Fibroblast of peridontal ligament (primary cell): ENCODE data around the gene BMPR1B.

ENCODE experiments used
- DNase-seq: peaks from one replicate; pipeline ENCODE4 v3.0.0-alpha.2; 2010; ENCODE audit errors: extremely low read depth

The BMPR1B gene

DNA sequence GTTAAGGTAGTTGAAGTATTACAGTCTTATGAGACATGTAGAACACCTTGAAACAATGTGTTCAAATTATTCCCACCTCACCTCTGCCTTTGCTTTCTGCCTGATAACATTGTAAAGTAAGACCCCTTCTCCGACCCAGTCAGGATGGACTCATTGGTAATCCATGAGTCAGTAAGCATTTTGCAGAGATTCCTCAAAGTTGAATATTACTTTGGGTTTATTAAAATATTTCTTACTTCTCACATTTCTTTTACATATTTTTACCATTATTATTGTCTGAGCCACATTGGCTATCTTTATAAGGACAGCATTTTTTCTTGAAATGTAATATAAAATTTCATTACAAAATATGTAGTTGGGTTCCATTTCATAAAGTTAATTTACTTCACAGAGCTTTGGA lies 201.6 kb downstream of the BMPR1B start:
- DNase-seq, result no peak

DNA sequence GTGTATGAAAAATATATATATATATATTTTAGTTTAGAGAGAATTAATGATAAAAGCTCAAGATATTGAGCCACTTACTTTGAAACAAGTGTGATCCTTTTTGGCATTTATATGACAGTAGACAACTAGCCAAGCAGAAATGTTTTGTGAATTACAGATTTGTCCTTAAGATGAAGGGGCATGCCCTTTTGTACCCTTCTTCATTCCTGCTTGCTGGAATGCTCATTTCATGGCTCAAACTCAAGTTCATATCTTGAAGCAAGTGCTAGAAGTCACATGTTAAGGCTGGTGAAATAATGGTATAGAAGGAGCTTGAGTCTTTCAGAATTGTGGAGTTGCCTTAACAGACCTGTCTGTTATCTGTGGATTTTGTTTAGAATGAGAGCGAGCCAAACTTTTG lies 203.0 kb downstream of the BMPR1B start:
- DNase-seq, result no peak

DNA sequence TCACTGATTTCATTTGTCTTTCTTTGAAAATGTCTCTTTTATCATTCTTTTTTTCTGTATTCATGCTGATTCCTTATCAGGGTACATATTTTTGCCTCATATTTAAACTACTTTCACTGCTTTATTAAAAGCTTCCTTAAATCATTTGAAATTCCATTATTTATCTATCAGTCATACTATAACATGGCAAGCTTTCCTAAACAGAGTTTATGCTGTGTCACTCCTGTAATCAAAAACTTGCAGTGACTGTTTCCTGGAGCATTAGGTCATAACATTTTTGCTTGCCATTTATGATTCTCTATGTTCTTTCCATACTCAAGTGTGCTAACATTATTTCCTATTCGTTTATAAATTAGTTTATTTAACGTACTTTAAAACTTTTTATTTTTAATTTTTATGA lies 203.7 kb downstream of the BMPR1B start:
- DNase-seq, result peak; percentile 45

DNA sequence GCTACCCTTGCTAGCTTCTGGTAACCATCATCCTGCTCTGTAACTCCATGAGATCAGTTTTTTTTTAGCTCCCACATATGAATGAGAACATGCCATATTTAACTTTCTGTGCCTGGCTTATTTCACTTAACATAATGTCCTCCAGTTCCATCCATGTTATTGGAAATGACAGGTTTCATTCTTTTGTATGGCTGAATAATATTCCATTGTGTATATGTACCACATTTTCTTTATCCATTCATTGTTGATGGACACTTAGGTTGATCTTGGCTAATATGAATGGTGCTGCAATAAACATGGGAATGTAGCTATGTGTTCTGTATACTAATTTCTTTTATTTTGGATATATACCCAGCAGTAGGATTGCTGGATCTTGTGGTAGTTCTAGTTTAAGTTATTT lies 204.7 kb downstream of the BMPR1B start:
- no peak for DNase-seq

DNA sequence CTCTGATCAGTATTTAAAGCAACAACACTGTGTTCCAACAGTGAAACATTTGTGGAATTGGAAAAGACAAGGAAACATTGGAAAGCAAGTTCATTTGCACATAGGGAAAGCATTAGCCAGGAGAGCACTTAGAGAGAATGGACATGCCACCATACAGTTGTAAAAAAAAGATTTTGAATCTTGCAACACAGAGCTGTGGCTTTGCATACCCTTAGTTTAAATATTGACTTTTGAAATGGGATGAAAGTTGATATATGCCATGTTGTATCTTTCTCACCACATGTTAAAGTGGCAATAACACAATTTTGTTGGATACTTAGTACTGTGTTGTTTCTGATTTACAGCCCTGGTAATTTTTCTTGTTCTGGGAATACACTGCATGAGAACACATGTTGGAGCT lies 208.1 kb downstream of the BMPR1B start:
- DNase-seq, result peak; percentile 21

DNA sequence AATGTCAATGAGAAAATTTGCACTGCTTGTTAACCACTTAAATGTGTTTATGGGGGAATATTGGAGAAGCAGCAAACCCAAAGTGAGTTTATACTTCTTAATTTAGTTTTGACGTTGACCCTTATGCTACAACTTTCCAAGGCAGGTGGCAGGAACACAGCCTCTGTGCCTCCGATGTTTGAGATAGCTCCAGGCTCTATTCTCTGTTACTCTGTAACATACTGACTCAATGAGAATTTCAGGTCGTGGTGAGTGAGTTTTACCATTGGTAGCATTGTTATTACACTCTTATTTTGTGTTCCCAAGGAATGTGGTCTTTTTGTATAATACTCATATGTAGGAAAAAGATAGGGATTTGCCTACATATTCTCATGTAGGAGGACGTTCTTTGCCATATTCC lies 210.7 kb downstream of the BMPR1B start:
- no peak for DNase-seq

DNA sequence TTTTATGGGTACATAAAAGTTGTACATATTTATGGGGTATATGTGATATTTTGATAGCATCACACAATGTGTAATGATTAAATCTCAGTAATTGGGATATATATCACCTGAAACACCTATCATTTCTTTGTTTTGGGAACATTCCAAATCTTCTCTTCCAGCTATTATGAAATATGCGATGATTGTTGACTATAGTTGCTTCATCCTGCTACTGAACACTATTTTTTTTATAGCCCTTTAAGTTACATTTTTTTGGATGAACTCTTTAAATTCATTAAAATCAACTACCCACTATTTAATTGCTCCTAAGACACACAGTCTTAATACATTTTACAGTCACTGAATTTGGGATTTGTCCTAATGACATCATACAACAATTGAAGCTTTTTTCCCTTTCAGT lies 212.9 kb downstream of the BMPR1B start:
- no peak for DNase-seq

DNA sequence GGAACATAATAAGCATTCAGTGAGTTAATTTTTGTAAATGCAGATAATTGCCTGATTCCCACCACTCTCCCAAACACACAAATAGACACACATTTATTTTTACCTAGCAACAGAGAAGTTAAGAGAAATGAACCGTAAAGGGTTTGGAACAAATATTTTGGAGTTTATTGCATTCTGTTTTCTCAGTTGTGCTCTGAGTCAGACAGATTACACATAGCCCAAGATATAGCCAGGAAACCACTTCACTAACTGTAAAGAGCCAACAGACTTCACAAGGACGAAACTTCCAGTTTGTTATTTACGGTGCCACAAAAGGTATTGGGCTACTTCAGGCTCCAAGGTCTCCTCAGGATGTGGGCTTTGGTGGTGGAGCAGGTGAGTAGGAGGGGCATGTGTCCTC lies 217.0 kb downstream of the BMPR1B start:
- DNase-seq, result peak; percentile 76

DNA sequence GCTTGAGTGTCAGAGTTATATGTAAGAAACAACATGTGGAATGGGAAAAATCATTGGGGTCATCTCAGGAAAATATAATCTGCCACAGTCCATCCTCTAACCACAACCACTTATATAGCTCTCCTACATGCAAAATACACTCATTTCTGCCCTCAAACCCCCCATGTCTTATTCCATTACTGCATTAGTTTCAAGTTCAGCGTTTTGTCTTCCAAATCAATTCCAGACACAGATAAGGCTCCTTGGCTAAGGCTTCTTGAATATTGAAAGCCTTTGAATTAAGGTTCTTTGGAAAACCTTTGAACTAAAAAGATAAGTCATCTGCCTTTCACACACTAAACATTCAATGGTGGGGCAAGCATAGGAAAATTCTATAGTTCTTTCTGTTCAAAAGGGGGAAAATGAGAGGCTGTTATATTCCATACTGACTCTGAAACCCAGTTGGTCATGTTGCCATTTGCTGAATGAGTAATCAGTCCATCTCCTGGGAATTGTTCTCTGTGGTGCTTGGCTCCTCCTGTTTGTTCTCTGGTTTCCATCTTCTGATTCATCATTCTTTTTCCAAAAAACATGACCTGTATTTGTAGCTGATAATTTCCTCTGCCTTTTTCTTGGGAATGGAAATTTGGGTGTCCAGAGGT lies 218.7 kb downstream of the BMPR1B start:
- peak; percentile 94 for DNase-seq

DNA sequence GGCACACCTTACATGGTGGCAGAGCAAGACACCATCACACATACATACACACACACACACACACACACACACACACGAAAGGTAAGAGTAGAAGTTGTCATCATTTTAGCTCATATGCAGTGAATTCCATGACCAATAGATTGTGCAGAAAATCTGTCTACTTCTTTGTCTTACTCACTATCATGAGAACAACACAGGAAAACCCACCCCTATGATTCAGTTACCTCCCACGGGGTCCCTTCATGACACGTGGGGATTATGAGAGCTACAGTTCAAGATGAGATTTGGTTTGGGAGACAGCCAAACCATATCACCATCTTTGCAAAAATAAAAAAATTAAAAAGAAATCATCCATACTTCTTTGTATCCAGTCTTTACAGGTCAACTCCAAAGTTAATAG lies 221.1 kb downstream of the BMPR1B start:
- DNase-seq, result peak; percentile 52

DNA sequence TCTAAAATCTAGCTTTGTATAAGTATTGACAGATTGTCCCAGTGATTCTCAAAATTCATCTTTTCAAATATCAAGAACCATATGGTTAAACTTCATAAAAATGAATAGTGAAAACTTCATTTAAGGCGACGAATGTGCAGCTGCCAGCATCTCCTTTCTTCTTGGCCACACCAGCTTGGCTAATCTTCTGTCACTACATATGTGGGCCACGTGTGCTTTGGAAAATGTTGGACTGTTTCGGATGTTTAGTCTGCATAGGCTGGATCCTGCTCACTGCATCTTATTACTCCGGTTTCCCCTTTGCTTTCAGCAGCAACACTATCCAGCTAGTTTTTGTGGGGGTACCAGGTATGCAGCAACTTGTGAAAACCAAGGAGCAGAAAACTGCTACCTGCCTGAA lies 221.9 kb downstream of the BMPR1B start:
- no peak for DNase-seq

DNA sequence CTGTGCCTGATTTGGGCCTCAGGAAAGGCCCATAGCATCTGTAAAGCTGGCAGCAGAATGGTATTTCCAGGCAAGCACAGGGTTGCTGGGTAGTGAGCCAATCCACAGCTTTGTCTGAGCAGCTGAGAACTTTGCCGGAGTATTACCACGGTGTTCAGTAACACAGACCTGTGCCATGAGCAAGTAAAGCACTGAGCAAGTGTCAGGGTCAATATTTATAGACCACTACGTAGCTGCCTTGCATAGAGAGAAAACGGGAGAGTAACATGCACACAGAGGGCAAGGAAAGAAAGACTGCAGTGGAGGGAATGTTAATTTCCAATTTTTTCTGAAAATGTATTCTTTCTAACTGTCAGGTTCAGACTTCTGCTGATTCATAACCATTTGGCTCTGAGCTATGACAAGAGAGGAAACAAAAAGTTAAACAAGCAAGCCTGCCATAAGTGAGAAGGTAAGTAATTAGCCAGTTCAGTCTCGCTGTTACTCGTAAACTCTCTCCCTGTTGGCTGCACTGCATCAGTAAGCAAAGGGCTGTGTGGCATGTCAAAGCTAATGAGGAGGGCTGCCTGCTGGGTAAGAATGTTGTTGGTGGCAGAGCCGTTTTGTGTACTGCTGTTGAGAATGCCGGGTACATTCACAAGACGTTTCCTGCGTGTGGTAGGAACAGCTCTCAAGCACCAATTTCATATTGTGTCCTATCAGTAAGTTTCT lies 238.1 kb downstream of the BMPR1B start:
- DNase-seq, result peak; percentile 60

DNA sequence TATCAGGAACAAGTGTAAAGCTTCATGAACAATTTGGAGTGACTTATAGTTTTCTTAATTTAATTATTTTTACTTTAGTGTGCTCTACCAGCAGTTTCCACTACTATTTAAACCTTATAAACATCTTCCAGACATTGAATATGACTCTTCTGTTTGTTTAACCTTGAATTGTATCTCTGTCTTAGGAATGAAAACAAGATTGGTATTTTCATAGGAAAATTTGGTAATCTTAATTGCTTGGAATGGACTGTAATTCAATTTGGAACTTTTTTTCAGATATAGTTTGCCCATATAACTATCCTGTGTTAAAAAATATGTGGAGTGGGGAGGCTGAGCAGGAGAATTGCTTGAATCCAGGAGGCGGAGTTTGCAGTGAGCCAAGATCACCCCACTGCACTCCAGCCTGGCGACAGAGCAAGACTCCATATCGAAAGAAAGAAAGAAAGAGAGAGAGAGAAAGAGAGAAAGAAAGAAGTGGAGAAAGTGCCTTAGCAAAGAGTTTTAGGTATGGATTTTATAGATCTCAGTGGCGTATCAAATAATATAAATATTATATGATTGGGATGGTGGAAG lies 242.4 kb downstream of the BMPR1B start:
- DNase-seq, result no peak

DNA sequence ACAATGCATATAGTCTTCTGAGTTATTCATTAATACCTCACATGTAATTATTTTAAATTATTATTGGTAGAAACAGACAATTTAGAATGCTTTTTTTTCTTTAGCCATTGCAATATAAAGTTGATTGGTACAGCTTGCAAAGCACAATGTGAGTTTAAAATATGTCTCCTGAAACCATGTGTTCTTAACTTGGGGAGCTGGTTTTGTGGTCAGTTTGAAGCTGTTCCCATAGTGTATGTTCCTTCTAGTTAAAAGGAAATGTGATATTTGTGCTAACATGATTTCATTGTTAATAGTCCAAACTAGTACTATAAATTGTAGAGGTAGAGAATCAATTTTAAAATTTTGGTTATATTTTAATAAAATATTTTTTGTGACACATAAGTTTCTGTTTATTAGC lies 247.2 kb downstream of the BMPR1B start:
- no peak for DNase-seq

DNA sequence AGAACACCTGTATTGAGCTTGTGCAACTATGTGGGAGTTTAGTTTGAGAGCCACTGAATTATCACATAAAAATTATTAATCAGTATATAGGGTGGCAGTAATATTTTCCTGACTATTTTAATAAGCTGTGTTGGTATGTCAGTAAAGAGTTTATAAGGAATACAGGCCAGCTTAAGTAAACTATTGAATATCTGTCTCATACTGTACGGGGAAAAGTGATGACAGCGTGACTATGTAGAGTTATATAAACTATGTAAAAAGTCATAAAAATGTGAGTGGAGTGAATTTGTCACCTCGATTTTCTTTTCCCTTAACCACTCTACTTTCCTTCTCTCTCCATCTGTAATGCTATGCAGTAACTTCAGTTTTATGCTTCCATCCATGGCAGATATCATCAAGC lies 250.2 kb downstream of the BMPR1B start:
- DNase-seq, result no peak

DNA sequence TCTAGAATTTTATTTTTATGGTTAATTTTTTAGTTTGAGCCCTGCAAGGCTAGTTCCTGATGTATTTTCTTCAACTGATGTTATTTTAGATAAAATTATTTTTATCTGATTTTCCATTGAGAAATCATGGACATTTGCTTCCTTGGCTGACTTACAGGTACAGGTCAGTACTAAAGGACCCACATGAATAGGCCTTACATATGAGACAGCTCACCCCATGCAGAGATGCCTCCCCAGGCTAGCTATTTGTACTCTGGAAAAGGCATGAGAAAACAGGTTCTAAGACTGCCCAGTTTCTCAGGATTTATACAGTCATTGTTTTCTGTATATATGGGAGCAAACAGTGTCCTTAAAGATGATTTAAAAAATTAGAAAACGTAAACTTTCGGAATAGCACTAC lies 255.5 kb downstream of the BMPR1B start:
- no peak for DNase-seq

DNA sequence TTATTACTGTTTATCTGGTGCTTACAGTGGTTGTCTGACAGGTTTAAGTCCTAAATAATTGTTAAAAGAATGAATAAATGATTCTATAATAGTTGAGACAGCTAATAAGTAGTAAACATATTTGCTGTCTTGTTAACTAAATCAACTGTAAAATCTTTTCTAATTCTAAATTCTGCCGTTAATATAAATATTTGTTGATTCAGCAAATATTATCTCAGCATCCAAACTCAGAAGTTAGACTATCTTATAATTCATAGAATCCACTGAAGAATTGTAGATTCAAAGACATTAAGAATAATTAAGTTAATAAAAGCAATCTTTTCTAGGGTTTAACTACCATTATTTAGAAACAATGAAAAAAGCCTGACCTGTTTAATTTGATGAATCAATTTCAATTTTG lies 256.3 kb downstream of the BMPR1B start:
- DNase-seq, result no peak

DNA sequence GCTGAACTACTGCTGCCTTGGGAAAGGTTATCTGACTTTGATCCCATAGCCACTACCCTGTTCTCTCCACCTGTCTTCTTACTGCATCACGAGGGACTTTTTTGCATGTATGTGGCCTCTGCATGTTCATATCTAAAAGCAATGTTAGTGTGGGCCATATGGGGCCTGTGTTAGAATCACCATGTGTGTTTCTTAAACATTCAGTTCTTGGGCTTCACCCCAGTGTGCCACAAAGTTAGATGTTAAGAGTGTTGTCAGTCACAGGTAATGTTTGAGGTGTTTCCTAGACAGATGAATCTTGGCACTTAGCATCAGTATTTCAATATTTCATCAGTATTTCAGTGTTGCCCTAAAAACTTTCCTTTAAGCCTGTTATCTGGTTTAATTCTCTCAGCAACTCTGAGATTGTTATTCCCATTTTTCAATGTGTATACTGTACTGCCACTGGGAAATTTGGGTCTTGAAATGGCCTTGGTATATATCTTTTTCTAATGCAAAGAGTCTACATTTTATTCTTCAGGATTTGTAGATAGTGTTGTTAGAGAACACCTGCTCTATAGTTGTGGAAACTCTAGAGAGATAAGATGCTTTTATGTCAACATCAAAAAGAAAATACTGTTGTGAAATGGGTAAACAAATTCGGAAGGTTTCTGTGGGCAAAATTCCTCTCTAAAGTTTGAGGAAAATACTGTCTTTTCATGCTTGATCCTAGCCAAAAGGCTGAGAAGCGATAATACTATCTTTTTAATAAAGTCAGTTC lies 259.7 kb downstream of the BMPR1B start:
- no peak for DNase-seq

DNA sequence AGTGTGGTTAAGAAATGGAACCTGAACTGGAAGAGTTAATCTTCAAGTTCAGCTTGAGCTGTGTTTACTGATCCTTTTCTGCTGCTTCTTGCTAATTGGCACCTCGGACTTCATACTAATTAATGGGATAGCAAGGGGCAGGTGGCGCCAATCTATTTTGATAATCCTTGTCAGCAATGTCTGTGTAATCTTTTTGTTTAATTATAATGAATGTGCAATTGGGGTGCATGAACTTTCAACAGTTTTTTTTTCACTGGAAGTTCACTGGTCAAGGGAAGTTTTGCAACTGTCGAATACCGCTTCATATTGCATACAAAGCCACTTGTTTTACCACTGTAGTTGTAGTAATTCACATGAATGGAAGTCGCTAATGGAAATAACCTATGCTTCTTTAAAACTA lies 261.0 kb downstream of the BMPR1B start:
- DNase-seq, result no peak

DNA sequence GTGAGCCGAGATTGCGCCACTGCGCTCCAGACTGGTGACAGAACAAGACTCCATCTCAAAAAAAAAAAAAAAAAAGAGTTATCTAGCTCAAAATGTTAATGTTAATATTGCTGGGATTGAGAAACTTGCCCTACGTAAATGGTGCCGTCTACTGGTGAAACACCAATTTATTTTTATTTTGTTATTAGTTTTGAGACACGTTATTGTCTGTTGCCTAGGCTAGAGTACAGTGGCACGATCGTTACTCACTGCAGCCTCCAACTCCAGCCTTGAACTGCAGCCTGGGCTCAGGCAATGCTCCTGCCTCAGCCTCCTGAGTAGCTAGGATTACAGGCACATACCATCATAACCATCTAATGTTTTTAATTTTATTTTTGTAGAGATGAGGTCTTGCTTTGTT lies 262.8 kb downstream of the BMPR1B start:
- no peak for DNase-seq

DNA sequence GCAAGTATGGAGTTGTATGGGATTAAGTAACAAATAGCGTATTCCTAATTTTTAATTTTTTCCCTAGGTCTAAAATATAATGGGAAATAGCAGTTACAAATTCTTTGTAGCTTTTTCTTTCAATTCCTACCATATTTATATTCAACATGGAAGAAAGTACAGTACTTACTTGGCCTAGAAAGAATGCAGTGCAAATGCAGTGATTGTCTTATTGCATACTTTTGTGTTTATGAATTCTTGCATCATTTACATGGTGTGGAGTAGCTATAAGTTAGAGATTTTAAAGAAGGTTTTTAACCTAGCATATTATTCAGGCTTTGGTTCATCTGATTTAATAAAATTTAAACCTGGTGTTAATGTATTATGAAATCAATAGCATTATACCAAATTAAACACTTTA lies 263.3 kb downstream of the BMPR1B start:
- DNase-seq, result no peak

DNA sequence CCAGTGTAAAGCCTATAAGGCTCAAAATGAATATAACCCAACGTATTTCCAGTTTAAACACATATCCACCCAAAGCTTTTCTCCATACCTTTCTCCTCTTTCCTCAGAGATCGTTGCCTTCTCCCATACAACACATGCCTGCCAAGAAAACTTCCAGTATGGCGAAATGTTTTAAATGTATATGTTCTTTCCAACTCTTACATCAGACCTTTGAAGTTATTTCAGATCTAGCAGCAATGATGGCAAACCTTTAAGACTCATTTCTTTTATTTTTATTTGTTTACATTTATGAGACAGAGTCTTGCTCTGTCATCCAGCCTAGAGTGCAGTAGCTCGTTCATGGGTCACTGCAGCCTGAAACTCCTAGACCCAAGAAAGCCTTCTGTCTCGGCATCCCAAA lies 265.4 kb downstream of the BMPR1B start:
- DNase-seq, result no peak
